ENCODE data around the gene APOBEC3G. TPM values are rescaled to one million over a fixed set of nuclear protein-coding genes. Genes with fewer than 3 reads are reported as not detected.
"Not testable (repeated sequence)": the region's sequence is repeated elsewhere in the genome, so short reads cannot be mapped to it uniquely, and the experiment has no call there.

APOBEC3G gene
- total and polyA plus RNA-seq, 10 of the 15 experiments (the other 5 are each of a cell fraction or from before 2014, with no cell fraction given), result 103 to 232 (median 152) TPM

GRCh38 chr22:39073981-39074380 lies 3.1 kb upstream of the APOBEC3G start (continued):
- no peak for TF ChIP-seq RCOR1 (conservative IDR thresholded peaks at IDR 0.05; ENCODE audit: low read depth, low read length)
- no peak for TF ChIP-seq USF1 (IDR thresholded peaks at IDR 0.05; ENCODE audit: borderline replicate concordance, extremely low read length, insufficient read depth, low read depth, low read length)

GRCh38 chr22:39076155-39077025 lies 685 bp upstream of the APOBEC3G start:
- ChIA-PET RAD21 (ENCODE audit: unreplicated experiment) (interaction anchor here (3.1 to 7.0 kb wide), 2 partner anchors 9 to 22 kb away, joined by 9 to 57 read pairs; partner anchors contain the start of gene APOBEC3H), POLR2A (interaction anchor here (3.9 kb wide), 1 partner anchor 22 kb away, joined by 22 read pairs; the partner anchor contains the start of gene APOBEC3H), CTCF (interaction anchor here (1.1 to 1.2 kb wide), 2 partner anchors 9 to 23 kb away, joined by 3 read pairs; no protein-coding TSS in a partner anchor), SMC1A (ENCODE audit: uncharacterized antibody, unreplicated experiment) (interaction anchor here (1.0 to 5.3 kb wide), 4 partner anchors 10 to 39 kb away, joined by 3 to 44 read pairs (median 3); partner anchors contain the start of gene APOBEC3H)
- Histone ChIP-seq H3K79me2 (ENCODE audit: control insufficient read depth, insufficient read depth, low read length) (peaks cover 34% of the 10 kb centered on the region), H3K27ac (ENCODE audit: control insufficient read depth, insufficient read depth) (peak overlapping the region; percentile 44), H3K4me2 (ENCODE audit: control insufficient read depth, insufficient read depth) (peak overlapping the region; percentile 60), H3K4me1 (ENCODE audit: control insufficient read depth, insufficient read depth, low read length) (peaks cover 49% of the 10 kb centered on the region), H3K4me3 (peak overlapping the region; percentile 50)
- H4K20me1 ChIP-seq (ENCODE audit: control insufficient read depth, insufficient read depth); BruUV-seq (replicated peaks); in situ Hi-C loops (cut with MboI); FAIRE-seq; H3K36me3 ChIP-seq (ENCODE audit: control insufficient read depth in 2 of 2, insufficient read depth in 2 of 2, low read length in 1 of 2); H3K27me3 ChIP-seq (replicated peaks in 1 of 2; ENCODE audit: control insufficient read depth in 2 of 2, insufficient read depth in 2 of 2, low read length in 1 of 2); H3K9me3 ChIP-seq (replicated peaks; ENCODE audit: control insufficient read depth, insufficient read depth, low read length); H3K9ac ChIP-seq (ENCODE audit: control insufficient read depth, insufficient read depth, low read length); H2AFZ ChIP-seq (ENCODE audit: control insufficient read depth, low read depth, low read length); ATAC-seq; DNase-seq (ENCODE audit: low read depth, low spot score); intact Hi-C loops (cut with micrococcal nuclease; ENCODE audit: unreplicated experiment): not testable (repeated sequence)
- TF ChIP-seq IKZF2 (IDR thresholded peaks at IDR 0.05), result peak in 1 of 2 experiments; percentile 2; a peak in 1 of 4 replicates
- TF ChIP-seq POLR2A (IDR thresholded peaks at IDR 0.05; ENCODE audit: low read depth, low read length), result peak; percentile 53; the same call in 1 of the 2 replicates
- peak; percentile 52; the same call in 1 of the 2 replicates for TF ChIP-seq PKNOX1 (IDR thresholded peaks at IDR 0.05)
- peak; percentile 9 for TF ChIP-seq MEF2B (IDR thresholded peaks at IDR 0.05; ENCODE audit: partially characterized antibody, poor library complexity, severe bottlenecking)
- peak; percentile 53; the same call in 1 of the 3 replicates for TF ChIP-seq POU2F2 (IDR thresholded peaks at IDR 0.05; ENCODE audit: borderline replicate concordance, low read depth, low read length)
- WGBS (ENCODE audit: insufficient coverage, insufficient replicate concordance, low lambda C conversion rate, missing lambda C conversion rate), result 33% methylated on average over 20 of the region's 24 CpGs
